Activated naive CD4-positive, alpha-beta T cell (primary cell): ENCODE data around the gene ZMYM4.

Source experiments
- DNase-seq, 4 experiments: peaks; one replicate each; lab custom pipeline; 2025; lab: John Stamatoyannopoulos, UW

ZMYM4 gene

DNA sequence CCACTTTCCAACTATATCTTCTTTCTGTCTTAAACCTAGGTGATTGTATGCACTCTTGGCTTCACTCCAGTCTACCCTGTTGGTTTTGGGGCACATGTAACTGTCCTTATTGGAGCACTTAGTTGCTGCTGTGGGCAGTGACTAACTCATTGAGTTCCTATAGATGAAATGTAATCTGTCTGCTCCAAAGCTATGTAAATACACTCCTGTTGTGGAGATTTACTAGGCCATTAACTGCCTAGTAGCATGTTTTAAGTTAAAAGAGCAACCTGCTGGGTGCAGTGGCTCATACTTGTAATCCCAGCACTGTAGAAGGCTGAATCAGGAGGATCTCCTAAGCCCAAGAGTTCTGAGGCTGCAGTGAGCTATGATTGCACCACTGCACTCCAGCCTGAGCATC lies 137.6 kb downstream of the ZMYM4 start:
- no peak for DNase-seq

DNA sequence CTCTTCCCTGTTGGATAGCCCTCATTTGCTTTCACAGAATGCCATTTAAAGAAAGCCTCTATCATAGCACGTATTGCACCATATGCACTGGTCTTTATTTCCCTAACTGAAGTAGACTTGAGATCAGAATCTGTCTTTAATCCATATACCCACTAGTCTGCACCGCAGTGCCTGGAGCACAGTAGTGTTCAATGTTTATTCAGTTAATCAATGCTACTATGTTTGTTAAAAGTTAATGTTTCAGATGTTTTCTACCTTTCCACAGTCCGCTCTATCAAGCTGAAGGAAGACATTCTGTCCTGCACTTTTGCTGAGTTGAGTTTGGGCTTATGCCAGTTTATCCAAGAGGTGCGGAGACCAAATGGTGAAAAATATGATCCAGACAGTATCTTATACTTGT lies 139.2 kb downstream of the ZMYM4 start:
- no peak for DNase-seq

DNA sequence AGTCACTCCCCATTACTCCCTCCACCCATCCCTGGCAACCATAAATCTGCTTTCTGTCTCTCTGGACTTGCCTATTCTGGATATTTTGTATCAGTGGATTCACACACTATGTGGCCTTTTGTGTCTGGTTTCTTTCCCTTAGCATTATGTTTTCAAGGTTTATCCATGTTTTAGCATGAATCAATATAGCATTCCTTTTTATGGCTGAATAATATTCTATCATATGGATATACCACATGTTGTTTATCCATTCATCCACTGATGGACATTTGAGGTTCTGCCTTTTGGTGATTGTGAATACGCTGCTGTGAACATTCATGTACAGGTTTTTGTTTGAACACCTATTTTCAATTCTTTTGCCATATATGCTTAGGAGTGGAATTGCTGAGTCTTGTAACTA lies 140.4 kb downstream of the ZMYM4 start:
- no peak for DNase-seq

DNA sequence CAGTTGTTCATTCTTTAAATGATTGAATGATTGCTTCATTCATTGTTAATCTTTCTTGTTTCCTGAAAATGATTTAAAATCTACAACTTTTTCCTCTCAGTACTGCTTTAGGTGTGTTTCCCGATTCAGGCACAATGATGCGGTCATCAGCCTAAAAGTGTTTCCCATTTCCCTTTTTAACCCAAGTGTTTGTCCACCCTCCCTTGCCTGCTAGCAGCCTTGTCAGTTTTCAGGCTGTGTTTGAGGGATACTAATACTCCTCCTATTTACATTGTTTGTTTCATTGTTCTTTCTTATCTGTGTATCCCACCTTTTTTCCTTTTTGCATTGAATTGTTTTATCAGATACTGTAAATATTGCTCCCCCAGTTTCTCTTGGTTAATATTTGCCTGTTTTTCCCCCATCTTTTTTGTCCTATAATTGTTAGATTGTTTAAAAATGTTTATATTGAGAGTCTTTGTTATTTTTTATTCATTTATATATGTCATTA lies 157.6 kb downstream of the ZMYM4 start:
- no peak for DNase-seq

DNA sequence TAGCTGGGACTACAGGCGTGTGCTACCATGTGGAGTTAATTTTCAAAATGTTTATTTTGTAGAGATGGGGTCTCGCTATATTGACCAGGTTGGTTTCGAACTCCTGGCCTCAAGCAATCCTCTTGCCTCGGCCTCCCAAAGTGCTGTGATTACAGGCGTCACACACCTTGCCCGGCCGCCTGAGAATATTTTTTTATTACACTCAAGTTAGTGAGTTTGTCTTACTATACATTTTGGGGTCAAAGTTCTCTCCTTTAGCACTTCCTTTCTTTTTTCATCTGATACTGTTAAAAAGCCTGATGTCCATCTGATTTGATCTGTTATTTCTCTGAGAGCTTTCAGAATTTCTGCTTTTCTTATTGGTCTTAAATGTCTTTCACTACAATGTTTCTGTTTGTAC lies 159.9 kb downstream of the ZMYM4 start:
- no peak for DNase-seq

DNA sequence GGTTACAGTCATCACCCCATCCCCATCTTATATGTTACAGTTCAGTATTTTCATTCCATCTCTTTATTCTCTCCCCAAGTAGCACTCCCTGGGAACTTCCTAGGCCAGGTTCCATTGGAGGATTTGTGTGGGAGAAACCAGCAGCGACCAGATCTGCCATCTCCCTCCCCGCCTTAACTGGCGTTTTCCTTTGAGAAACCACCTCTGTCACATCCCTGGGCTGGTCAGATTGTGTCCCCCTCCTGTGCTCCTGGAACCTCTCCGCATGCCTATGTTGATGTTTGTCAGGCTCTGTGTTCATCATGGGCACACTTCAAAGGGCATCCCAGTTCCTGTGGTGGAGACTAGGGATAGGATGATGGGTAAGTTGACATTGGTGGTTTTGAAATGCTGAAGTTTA lies 162.3 kb downstream of the ZMYM4 start:
- no peak for DNase-seq

DNA sequence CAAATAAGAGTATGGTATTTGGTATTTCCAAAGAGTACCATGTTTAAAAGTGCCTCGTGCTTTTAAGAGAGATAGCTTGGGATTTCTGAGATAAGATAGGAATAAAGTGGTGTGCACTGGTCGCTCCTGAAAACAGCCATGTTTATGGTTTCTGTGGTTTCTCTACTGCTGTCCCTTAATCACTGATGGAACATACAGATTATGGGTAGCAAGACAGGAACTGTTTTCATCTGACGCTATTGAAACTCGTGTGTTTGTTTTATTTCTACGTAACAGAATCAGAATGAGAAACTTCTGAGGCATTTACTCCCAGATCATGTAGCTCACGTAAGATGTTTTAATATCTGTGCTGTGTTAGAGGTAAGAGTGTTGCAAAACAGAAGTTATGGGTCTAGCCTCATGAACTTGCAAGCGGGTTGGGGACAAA lies 162.7 kb downstream of the ZMYM4 start:
- no peak for DNase-seq

DNA sequence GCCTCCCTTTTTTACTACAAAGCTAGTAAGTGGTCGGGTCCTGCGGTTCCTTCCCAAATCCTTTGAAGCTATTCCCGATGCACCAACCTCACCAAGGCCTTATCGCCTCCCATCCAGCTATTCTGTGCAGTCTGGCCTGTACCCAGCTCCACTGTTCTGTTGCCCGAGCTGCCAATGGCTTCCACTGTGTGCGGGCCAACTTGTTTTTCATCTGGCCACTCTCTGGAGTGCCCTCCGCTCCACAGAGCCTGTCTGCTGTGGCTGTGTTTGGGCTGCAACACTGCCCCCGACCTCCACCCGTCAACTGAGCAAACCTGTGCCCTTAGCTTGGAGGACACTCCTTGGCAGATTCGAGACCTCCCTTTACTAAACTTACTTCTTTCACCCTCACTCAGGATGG lies 163.7 kb downstream of the ZMYM4 start:
- DNase-seq: no peak

DNA sequence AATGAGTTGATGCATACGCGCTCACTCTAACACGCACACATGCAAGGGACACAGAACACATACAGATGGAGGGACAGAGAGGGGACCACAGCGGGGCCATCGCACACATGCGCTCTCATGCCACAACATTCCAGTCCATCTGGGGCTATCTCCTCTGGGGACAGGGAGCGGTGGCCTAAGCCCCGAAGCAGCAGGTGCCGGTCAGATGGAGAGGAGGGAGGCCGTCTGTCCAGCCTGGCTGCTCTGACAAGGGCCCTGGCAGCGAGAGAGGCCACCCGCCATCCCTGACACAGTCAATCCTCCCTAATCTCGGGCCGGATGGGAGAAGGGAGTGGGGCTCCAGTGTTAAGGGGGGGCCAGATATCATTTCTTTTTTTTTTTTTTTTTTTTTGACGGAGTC lies 165.2 kb downstream of the ZMYM4 start:
- no peak for DNase-seq

DNA sequence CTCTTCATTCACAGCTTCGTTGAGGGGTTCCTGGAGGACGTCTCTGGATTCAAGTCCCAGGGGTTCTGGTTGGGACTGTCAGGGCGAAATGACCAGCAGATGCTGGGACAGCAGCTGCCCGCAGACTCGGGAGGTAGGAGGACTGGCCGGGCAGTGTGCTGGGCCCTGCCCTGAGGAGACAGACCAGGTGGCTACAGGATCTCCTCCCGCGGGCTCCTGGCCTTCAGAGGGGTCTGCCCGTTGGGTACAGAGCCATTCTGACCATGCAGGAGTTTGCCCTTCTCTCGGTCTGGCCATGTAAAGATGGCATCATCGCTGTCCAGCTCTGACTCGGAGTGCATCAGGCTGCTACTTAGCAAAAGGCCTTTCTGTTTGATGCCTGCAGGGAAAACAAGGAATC lies 166.2 kb downstream of the ZMYM4 start:
- DNase-seq: no peak

DNA sequence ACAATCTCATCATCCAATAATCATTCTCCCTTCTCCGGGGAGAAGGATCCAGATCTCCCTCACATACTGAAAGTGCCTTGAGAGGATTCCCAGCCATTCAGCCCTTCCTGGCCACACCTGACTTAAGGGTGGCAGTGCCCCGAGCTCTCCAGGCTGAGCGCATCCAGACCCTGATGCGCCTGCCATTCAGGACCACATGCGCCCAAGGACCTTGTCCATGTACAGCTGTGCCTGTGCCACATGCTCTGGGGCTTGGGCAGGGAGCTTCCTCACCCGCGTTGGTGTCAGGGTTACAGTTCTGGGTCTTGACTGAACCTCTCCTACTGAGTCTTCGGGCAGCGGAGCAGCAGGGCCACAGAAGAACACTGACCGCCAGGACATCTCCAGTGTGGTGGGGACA lies 167.6 kb downstream of the ZMYM4 start:
- DNase-seq: no peak

DNA sequence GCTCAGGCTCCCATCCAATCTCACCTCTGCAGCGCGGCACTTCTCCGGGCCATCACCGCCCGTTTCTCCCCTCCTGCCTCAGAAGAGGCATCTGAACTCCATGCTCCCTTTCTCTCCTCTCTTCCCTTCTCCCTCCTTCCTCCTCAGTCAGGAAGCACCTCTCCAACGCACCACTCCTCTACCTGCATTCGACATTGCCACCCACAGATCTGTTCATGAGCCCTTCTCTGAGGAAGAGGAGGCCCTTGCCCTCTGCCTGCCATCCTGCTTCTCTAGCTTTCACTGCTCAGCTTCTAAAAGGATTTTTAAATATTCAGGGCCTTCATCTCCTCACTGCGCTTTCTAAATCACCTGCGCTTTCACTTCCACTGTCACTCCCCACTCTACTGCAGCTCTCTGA lies 168.7 kb downstream of the ZMYM4 start:
- no peak for DNase-seq

DNA sequence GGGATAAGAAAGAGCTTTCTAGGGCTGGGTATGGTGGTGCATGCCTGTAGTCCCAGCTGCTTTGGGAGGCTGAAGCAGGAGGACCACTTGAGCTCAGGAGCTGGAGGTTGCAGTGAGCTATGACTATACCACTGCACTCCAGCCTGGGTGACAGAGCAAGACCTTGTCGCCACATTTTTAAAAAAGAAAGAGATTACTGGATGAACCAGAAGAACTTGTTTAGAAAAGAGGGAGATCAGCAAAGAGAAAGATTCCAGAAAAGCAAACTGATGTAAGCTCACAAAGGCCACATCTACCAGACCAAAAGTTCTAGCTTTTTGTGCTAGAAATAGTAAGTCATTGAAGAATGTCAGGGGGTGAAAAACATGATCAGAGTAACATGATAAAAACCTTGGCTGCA lies 171.1 kb downstream of the ZMYM4 start:
- DNase-seq: no peak

DNA sequence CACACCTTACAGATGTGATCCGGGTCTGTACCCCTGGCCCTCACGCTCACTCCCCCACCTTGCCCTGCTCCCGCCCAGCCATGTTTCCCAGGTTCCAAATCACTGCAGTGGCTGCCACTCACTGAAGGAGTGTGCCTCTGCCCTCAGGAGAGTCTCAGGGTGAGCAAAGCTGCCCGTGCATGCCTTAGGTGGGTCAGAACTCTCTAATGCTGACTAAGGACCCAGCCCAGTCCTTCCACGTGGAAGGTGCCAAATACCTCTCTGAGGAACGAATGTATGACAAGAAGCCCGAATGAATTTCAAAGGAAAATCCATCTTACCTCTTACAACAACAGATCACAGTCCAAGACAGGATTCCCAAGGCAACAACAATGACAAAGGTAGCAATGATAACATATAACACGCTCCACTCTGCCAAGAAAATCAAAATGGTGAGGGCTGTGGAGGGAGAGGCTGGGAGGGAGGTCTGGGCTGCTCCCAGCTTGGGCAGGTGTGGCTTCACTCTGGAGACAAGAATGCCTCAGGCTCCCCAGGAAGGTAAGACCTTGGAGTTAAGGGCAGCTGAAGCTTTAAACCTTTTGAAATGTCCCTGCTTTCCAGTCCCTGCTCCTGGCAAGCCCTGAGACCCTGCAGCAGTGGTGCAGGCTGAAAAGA lies 173.5 kb downstream of the ZMYM4 start:
- no peak for DNase-seq

DNA sequence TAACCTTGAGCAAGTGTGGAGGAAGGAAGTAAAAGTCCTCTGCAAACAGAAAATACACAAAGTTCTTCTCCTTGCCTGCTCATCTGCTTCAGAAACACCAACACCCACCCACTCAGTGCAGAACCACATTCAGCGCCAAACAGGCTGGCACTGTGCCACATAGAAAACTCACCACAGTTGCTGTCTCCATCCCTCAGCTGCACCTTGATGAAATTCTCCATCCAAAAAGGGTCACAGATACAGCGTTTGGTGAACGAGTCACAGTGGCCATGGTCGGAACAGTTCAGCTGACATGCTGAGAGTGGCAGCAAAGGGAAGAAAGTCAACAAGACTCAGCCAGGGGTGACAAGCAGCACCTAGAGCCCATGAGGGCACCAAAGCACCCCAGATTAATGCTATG lies 174.2 kb downstream of the ZMYM4 start:
- DNase-seq: no peak

DNA sequence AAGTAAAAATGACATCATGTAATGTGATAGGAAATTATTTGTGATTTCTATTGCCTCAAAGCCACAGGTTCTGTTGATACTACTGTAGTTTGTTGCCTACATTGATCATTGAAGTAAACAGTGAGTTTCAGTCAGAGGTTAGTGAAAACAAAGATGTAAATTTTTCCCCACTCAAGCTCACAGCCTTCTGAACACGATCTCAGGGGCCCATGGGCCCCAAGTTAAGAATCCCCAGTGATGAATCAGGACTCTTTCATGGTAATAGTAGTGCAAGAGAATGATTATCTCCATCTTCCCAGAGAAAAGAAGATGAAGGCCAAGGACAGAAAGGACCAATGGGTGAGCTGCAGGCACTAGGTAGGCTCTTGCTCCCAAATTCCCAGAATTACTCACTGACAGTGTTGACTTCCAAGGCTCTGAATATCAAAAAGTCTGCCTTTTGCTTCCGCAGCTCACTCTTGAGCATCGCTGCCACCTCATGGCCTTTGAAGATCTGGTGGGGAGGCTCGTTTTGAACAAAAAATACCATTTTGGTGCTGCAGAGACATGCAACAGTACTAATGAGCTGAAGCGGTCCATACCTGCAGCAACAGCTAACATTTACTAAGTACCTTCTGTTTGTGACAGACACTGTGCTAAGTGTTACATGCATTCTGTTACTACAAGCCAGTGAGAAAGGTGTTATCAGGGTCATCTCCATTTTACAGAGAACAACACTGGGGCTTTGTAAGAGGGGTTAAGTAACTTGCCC lies 175.4 kb downstream of the ZMYM4 start:
- DNase-seq: no peak

DNA sequence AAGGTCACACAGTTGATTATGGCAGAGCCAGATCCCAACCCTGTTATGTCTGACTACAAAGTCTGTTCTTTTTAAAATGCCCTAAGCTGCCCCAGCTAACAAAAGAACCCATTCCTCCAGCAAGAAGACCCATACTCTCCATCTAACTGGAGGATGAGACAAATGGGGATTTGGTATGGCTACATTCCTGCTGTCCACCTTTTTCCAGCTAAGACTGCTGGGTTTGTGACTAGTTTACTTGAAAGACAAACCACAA lies 175.9 kb downstream of the ZMYM4 start:
- no peak for DNase-seq

DNA sequence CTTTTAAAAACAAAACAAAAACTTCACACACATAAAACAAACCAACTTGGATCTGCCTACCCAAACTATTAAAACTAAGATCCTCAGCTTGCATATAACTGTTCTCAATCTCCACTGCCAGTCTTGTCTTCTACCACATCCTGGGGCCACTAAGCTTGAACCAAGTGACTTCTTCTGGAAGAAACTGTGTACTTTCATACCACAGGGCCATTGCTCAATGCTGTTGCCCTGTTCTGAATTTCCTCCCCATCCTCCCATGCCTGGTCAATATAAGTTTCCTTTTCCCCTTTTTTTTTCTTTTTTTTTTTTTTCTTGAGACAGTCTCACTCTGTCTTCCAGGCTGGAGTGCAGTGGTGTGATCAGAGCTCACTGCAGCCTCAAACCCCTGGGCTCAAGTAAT lies 178.8 kb downstream of the ZMYM4 start:
- DNase-seq: no peak

DNA sequence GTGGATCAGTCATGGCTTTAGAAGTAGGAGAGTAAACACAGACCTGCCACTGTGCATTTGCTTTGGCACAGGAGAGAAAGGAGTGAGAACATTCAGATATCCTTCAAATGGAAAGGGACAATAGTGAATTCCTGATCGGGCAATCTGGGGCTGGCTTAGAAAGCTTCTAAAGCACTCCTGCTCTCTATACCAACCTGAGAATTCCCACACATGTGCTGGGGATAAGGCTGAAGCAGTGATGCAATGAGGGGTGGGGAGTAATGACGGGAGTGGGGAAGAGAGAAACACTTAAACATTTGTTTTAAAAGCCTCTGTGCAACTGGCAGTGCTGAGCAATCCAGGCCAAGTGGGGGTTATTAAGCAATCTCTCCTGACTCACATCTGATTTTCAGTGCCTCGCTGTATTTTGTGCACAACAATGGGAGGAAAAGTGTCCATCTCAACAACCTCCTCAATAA lies 179.9 kb downstream of the ZMYM4 start:
- DNase-seq: no peak

DNA sequence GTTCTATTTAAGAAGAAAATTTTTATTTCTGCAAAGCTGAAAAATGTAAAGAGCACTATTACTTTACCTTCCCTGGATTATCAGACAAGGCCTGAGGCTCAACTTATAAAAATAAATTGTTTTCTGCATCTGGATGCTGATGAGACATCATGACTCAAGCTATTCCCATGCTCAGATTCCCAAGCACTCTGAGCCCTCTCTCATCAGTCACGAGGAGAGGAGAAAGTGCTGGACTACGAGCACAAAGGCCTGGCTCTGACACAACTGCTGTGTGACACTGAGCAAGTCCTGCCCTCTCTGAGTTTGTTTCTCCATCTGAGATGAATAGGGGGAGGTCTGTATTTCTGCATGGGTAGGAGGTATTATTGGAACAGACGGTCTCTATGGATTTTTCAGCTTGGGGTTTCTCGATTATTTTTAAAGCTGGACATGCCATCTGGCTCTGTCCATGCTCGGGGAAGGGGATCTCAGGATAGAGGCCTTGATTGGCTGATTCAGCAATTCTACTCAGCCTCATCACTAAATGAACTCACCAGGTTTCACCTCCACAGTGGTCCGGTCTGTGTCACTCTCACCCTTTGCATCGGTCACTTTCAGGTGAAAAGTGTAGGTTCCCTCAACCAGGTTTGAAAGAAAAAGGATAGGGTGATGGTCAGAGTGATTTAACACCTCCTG lies 181.0 kb downstream of the ZMYM4 start:
- DNase-seq: no peak

DNA sequence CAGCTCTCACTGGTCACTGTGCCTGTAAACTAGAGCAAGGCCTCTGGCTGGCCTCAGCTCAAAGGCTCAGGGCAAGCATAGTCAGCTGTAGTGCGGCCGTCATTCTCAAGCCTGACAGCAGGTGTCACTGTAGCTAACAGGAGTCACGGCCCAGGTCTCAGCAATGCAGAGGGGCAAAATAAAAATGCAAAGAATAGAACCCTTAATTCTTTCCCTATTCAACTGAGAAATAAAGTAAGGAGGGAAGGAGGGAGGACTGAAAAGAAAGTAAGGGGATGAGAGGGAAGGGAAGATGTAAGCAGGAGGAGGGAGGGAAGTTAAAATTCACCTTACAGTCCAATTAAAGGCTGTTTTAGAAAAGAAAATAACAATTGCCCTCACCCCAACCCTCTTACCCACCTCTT lies 182.6 kb downstream of the ZMYM4 start:
- peak; percentile 49 to 67 (median 62) for DNase-seq

DNA sequence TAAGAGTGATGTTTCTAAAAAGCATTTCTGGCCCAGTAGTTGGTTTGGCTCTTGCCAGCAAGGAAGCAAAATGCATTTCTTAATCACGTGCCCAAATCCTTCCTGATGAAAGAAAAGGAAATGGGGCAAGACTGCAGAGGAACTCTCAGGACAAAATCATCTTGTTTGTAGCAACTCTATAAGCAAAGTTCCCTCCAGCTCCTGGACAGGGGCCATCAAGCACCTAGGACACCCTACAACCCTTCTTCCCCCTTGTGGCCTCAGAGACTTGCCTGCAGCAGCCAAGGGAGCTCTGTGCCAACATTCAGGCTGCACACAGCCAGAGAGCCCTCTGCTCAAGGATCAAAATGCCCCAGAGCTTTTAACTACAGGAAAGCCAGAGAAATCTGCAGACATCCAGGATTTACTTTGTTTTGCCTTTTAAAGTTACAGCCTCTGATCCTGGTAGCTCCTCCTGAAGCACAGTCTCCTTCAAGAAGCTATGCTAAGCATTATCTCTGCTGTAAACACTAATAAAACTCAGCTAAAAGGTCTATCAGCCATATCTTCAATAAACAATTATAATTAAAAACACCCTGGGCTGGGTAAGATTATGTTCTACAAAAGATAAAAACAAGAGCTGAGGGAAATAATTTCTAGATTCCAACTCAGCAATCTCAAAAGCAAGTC lies 183.7 kb downstream of the ZMYM4 start:
- DNase-seq: no peak

DNA sequence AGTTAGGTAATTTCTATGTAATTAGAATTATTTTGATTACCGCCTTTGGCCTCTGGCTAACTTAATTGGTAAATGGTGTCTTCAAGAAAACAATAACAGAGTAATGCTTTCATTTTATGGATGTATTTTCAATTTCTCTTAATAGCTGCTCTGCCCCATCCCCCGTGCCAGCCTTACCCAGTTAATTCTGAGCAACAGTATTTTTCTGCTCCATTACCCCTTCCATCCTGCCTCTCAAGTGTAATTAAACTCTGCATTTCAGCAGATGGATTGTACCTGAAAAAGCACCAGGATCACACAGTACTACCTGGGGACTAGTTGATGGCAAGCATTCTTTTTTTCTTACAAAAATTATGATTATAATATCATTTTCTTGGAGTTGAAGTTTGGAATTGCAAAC lies 184.5 kb downstream of the ZMYM4 start:
- no peak for DNase-seq
